Right lobe of liver (tissue), 4 donors: ENCODE results near the gene POLD3.

ENCODE experiments used
- CTCF ChIP-seq, 4 donors: fragments of 200-600 bp in 3 of 4; fragments of 450-650 bp in 1 of 4; IDR thresholded peaks; one replicate each; pipeline versions ENCODE4 v1.5.1 to v1.8.0; 2016 to 2022; ENCODE audit warnings: antibody characterized with exemption in 4 of 4, mild to moderate bottlenecking in 2 of 4
- POLR2A ChIP-seq: fragments of 450-650 bp; IDR thresholded peaks from one replicate; pipeline ENCODE4 v1.6.1; 2017; ENCODE audit warnings: antibody characterized with exemption, mild to moderate bottlenecking
- donor health status: DM: no; HTN: no; CAD: no.
- donor health status: DM: no; HTN: no; CAD: no.
- donor health status: DM: no; HTN: yes; CAD: no.

GRCh38 chr11:74678591-74679512 is 86.5 kb downstream of the POLD3 start:
- TF ChIP-seq CTCF (IDR thresholded peaks at IDR 0.05) (no peak), POLR2A (no peak)
